HEK293 (cell line): ENCODE data around the gene CALHM4.
A peak's percentile ranks its signal among the peaks of the same experiment; 100 is the strongest.
"Not testable (repeated sequence)": the region's sequence is repeated elsewhere in the genome, so short reads cannot be mapped to it uniquely, and the experiment has no call there.

ENCODE experiments used
- CTCF ChIA-PET: fragments of 350-600 bp; formaldehyde crosslinking; extraction: SDS; loops from one replicate; lab custom pipeline; 2021; ENCODE audit warnings: antibody characterized with exemption; lab: Yijun Ruan, JAX
- POLR2A ChIA-PET: fragments of 300-600 bp; formaldehyde crosslinking; extraction: SDS; loops from one replicate; lab custom pipeline; 2020; ENCODE audit warnings: antibody characterized with exemption, inconsistent platforms; lab: Yijun Ruan, JAX
- H3K27ac ChIP-seq: fragments of 200-500 bp; sonication (Bioruptor generic); 2 replicates; pipeline ENCODE4 v1.5.1; 2014; ENCODE audit warnings: low read depth, low read length, control low read depth, inconsistent platforms; ENCODE audit errors: extremely low read depth
- H3K36me3 ChIP-seq, 2 experiments: fragments of 200-500 bp in 1 of 2; sonication (Bioruptor generic) in 1 of 2; 1 replicate in 1 of 2; 2 replicates in 1 of 2; pipeline ENCODE4 v1.5.1; 2014 to 2017; ENCODE audit warnings: inconsistent platforms in 2 of 2, low read length in 2 of 2; ENCODE audit not compliant: control insufficient read depth in 2 of 2, insufficient read depth in 1 of 2
- H3K4me1 ChIP-seq: fragments of 200-500 bp; sonication (Bioruptor generic); 2 replicates; pipeline ENCODE4 v1.5.1; 2014; ENCODE audit warnings: mild to moderate bottlenecking, low read length, inconsistent platforms; ENCODE audit not compliant: control insufficient read depth, insufficient read depth
- H3K4me3 ChIP-seq: 2 replicates; pipeline ENCODE4 v1.5.1; 2011; ENCODE audit warnings: low read depth, mild to moderate bottlenecking, control low read depth, low read length, moderate library complexity
- H3K9me3 ChIP-seq: fragments of 200-500 bp; sonication (Bioruptor generic); 2 replicates; pipeline ENCODE4 v1.5.1; 2014; ENCODE audit warnings: low read depth, low read length, inconsistent platforms; ENCODE audit not compliant: control insufficient read depth, insufficient read depth
- SALL2 ChIP-seq: fragments of 450-650 bp; formaldehyde crosslinking; IDR thresholded peaks from 2 replicates; pipeline ENCODE4 v1.5.0; 2017; ENCODE audit warnings: missing biosample characterization, mild to moderate bottlenecking, missing genetic modification characterization, borderline replicate concordance
- SCRT2 ChIP-seq: fragments of 450-650 bp; formaldehyde crosslinking; IDR thresholded peaks from 2 replicates; pipeline ENCODE4 v1.5.1; 2016; ENCODE audit warnings: missing biosample characterization, missing genetic modification characterization
- SETDB1 ChIP-seq: IDR thresholded peaks from one replicate; pipeline ENCODE4 v1.6.1; 2017; ENCODE audit warnings: mild to moderate bottlenecking, low read length, moderate library complexity, mixed read lengths; ENCODE audit not compliant: insufficient read length
- ZBTB21 ChIP-seq: fragments of 450-650 bp; formaldehyde crosslinking; IDR thresholded peaks from 2 replicates; pipeline ENCODE4 v1.5.1; 2017; ENCODE audit warnings: missing biosample characterization, missing genetic modification characterization
- ZFP69B ChIP-seq: fragments of 450-650 bp; formaldehyde crosslinking; IDR thresholded peaks from 2 replicates; pipeline ENCODE4 v1.5.1; 2016; ENCODE audit warnings: missing biosample characterization, missing genetic modification characterization
- ZNF132 ChIP-seq: fragments of 450-650 bp; formaldehyde crosslinking; IDR thresholded peaks from 2 replicates; pipeline ENCODE4 v1.5.1; 2017; ENCODE audit warnings: missing biosample characterization, missing genetic modification characterization, borderline replicate concordance
- ZNF146 ChIP-seq: fragments of 450-650 bp; formaldehyde crosslinking; IDR thresholded peaks from 2 replicates; pipeline ENCODE4 v1.5.1; 2016; ENCODE audit warnings: missing biosample characterization, missing genetic modification characterization
- ZNF24 ChIP-seq: fragments of 450-650 bp; formaldehyde crosslinking; IDR thresholded peaks from 2 replicates; pipeline ENCODE4 v1.5.1; 2016; ENCODE audit warnings: missing biosample characterization, missing genetic modification characterization
- ZNF514 ChIP-seq: fragments of 450-650 bp; formaldehyde crosslinking; IDR thresholded peaks from 2 replicates; pipeline ENCODE4 v1.5.1; 2016; ENCODE audit warnings: missing biosample characterization, missing genetic modification characterization
- ZNF629 ChIP-seq: fragments of 450-650 bp; formaldehyde crosslinking; IDR thresholded peaks from 2 replicates; pipeline ENCODE4 v1.5.1; 2017; ENCODE audit warnings: missing biosample characterization, missing genetic modification characterization
- TF ChIP-seq, protein P1 (sequence below): fragments of 450-650 bp; formaldehyde crosslinking; IDR thresholded peaks from 2 replicates; pipeline ENCODE4 v1.5.1; 2016; ENCODE audit warnings: missing biosample characterization, missing genetic modification characterization

CALHM4 gene

GRCh38 chr6:116603916-116604315 is 50.4 kb downstream of the CALHM4 start:
- H3K4me1 ChIP-seq, H3K9me3 ChIP-seq, H3K27ac ChIP-seq, CTCF ChIA-PET, POLR2A ChIA-PET, H3K4me3 ChIP-seq: not testable (repeated sequence)
- TF ChIP-seq SETDB1, result peak; percentile 17
- H3K36me3 ChIP-seq, result peaks cover 0 to 11% of the 10 kb centered on the region in 2 experiments; a peak in 1 of 3 replicates

DNA sequence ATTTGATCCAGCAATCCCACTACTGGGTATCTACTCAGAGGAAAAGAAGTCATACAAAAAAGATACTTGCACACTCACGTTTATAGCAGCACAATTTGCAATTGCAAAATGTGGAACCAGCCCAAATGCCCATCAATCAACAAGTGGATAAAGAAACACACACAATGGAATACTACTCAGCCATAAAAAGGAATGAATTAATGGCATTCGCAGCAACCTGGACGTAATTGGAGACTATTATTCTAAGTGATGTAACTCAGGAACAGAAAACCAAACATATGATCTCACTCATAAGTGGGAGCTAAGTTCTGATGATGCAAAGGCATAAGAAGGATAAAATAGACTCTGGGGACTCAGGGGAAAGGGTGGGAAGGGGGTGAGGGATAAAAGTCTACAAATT is 51.3 kb downstream of the CALHM4 start:
- CTCF ChIA-PET, H3K9me3 ChIP-seq, H3K4me3 ChIP-seq, H3K27ac ChIP-seq, POLR2A ChIA-PET, H3K4me1 ChIP-seq: not testable (repeated sequence)
- TF ChIP-seq ZFP69B (0 out of 2 replicates have a peak, but pooled peaks have one; percentile 24), ZBTB21 (peak; percentile 48; the same call in 1 of the 2 replicates), ZNF24 (tag by site-specific recombination) (peak; percentile 96), SCRT2 (tag by site-specific recombination) (peak; percentile 80), ZNF146 (tag by site-specific recombination) (peak; percentile 97), ZNF629 (tag by site-specific recombination) (peak; percentile 53)
- TF ChIP-seq, protein P1, sequence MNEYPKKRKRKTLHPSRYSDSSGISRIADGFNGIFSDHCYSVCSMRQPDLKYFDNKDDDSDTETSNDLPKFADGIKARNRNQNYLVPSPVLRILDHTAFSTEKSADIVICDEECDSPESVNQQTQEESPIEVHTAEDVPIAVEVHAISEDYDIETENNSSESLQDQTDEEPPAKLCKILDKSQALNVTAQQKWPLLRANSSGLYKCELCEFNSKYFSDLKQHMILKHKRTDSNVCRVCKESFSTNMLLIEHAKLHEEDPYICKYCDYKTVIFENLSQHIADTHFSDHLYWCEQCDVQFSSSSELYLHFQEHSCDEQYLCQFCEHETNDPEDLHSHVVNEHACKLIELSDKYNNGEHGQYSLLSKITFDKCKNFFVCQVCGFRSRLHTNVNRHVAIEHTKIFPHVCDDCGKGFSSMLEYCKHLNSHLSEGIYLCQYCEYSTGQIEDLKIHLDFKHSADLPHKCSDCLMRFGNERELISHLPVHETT (tag by site-specific recombination), result peak; percentile 54; the same call in 1 of the 2 replicates
- peaks cover 0 to 11% of the 10 kb centered on the region in 2 experiments; a peak in 1 of 3 replicates for H3K36me3 ChIP-seq

DNA sequence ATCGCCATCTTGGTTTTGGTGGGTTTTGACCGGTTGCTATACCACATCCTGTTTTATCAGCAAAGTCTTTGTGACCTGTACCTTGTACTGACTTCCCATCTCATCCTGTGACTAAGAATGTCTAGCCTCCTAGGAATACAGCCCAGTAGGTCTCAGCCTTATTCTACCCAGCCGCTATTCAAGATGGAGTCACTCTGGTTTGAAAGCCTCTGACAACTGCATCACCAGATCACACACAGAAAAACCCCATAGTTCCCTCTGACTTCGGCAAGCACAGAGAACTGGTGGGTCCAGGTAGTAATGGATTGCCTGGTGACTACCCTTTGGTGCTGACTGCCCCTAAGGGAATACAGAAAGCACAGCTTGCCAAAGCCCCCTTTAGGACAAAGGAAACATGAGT is 52.4 kb downstream of the CALHM4 start:
- POLR2A ChIA-PET, result no interaction called here
- Histone ChIP-seq H3K4me3 (no peak overlapping the region), H3K4me1 (no peaks in the 10 kb centered on the region), H3K36me3 (peaks cover 0 to 10% of the 10 kb centered on the region in 2 experiments; a peak in 1 of 3 replicates), H3K9me3 (no peaks in the 10 kb centered on the region), H3K27ac (no peak overlapping the region)
- TF ChIP-seq ZNF132 (tag by site-specific recombination) (no peak), ZNF514 (tag by site-specific recombination) (no peak), SALL2 (no peak)
- CTCF ChIA-PET, result no interaction called here
